Activated CD8-positive, alpha-beta memory T cell treated with anti-CD3 and anti-CD28 coated beads for 48 hours (primary cell): ENCODE results near the gene CSKMT.

ENCODE experiments used
- DNase-seq, 3 experiments: peaks; one replicate each; pipeline ENCODE4 v3.0.0-alpha.2; 2020; ENCODE audit warnings: low read depth in 2 of 3, low spot score in 2 of 3

The CSKMT gene

GRCh38 chr11:62715150-62716130 lies 50.3 kb downstream of the CSKMT start:
- DNase-seq = no peak

GRCh38 chr11:62716206-62716605 lies 51.1 kb downstream of the CSKMT start:
- no peak for DNase-seq

- DNase-seq = no peak
These were observed 51.7 kb downstream of the CSKMT start for GRCh38 chr11:62716816-62717215.
